Measurements from ENCODE around the gene GOLGA3.
A peak's percentile ranks its signal among the peaks of the same experiment; 100 is the strongest.
"Not testable (repeated sequence)": the region's sequence is repeated elsewhere in the genome, so short reads cannot be mapped to it uniquely, and the experiment has no call there.

The GOLGA3 gene

DNA sequence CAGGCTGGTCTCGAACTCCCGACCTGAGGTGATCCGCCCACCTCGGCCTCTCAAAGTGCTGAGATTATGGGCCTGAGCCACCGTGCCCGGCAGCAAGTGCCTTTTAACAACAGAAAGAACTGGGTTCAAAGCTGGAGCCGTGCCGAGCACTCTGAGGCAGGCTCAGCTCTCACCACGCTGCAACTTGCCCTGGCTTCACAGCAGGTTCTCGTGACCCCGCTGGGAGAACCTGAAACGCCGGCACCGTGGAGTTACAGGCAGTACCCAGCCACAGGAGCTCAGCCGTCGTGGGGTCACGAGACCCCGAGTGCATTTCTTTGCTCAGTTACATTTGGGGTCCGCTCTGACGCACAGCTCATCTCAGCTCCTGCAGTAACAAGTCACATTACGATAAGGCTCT is 14.4 kb downstream of the GOLGA3 start:
- TF ChIP-seq JUND (IDR thresholded peaks at IDR 0.05; ENCODE audit: low read depth) = no peak
- in situ Hi-C loops (cut with HindIII; ENCODE audit: low pct_unique_long_range_greater_than_20kb, low sequenced_read_pairs) = no loop called here
- no peak for DNase-seq (ENCODE audit: low read depth in 1 of 2, low spot score in 1 of 2)

GRCh38 chr12:132813443-132813842 is 15.2 kb downstream of the GOLGA3 start:
- DNase-seq (ENCODE audit: low read depth in 1 of 2, low spot score in 1 of 2) = no peak
- no peak for TF ChIP-seq JUND (IDR thresholded peaks at IDR 0.05; ENCODE audit: low read depth)
- in situ Hi-C loops (cut with HindIII; ENCODE audit: low pct_unique_long_range_greater_than_20kb, low sequenced_read_pairs) = no loop called here

GRCh38 chr12:132812631-132813305 is 15.9 kb downstream of the GOLGA3 start:
- DNase-seq (ENCODE audit: low read depth in 1 of 2, low spot score in 1 of 2) = no peak
- TF ChIP-seq JUND (IDR thresholded peaks at IDR 0.05; ENCODE audit: low read depth) = no peak
- in situ Hi-C loops (cut with HindIII; ENCODE audit: low pct_unique_long_range_greater_than_20kb, low sequenced_read_pairs) = no loop called here

DNA sequence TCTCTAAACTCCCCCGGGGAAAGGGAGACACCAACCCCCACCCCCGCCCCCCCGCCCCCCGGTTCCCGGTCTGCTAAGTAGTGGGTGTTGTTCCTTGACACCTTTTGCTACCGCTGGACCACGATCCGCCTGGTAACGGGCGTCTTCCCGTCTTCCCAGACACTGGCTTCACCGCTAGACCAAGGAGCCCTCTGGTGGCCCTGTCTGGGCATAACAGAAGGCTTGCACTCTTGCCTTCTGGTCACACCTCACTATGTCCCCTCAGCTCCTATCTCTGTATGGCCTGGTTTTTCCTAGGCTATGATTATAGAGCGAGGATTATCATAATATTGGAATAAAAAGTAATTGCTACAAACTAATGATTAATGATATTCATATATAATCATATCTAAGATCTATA is 19.3 kb downstream of the GOLGA3 start:
- peak in 1 of 2 experiments; percentile 78 for DNase-seq (ENCODE audit: low read depth in 1 of 2, low spot score in 1 of 2)
- in situ Hi-C loops (cut with HindIII; ENCODE audit: low pct_unique_long_range_greater_than_20kb, low sequenced_read_pairs) = not testable (repeated sequence)

GRCh38 chr12:132807295-132808092 is 21.2 kb downstream of the GOLGA3 start:
- no peak for TF ChIP-seq JUND (IDR thresholded peaks at IDR 0.05; ENCODE audit: low read depth)
- in situ Hi-C loops (cut with HindIII; ENCODE audit: low pct_unique_long_range_greater_than_20kb, low sequenced_read_pairs) = no loop called here
- peak in 1 of 2 experiments; percentile 19 for DNase-seq (ENCODE audit: low read depth in 1 of 2, low spot score in 1 of 2)

DNA sequence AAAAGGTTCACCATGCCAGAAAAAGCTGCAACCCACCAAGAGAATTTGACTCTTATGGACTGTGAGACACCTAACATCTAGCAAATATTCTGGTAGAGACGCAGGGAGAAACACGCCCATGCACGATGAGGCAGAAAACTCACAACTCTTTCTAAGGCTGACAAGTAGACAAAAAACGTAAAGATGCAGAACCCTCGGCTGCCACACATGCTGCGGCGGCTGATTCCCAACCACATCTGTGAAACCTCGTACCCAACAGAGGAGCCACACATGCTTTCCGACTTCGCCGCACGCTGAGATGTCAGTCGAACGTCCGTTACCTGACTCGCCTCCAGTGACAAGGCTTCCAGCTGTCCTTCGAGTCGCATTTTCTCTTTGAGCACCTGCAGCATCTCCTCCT is 21.8 kb downstream of the GOLGA3 start:
- DNase-seq (ENCODE audit: low read depth in 1 of 2, low spot score in 1 of 2) = no peak
- in situ Hi-C loops (cut with HindIII; ENCODE audit: low pct_unique_long_range_greater_than_20kb, low sequenced_read_pairs) = no loop called here

DNA sequence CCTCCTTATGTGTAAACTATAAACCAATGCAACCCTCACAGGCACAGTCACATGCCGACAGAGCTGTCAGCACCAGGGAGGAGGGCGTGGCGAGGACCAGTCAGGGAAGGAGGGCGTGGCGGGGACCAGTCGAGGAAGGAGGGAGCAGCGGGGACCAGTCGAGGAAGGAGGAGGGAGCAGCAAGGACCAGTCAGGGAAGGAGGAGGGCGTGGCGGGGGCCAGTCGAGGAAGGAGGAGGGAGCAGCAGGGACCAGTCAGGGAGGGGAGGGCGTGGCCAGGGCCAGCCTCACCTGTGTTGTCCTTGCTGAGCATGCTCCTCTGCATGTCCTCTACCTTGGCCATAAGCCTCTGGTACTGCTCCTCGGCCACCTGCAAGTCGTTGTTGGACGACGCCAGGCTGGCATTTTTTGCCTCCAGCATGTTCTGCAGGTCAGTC is 24.2 kb downstream of the GOLGA3 start:
- DNase-seq (ENCODE audit: low read depth in 1 of 2, low spot score in 1 of 2) = peak; percentile 93 to 98
- no peak for TF ChIP-seq JUND (IDR thresholded peaks at IDR 0.05; ENCODE audit: low read depth)
- in situ Hi-C loops (cut with HindIII; ENCODE audit: low pct_unique_long_range_greater_than_20kb, low sequenced_read_pairs) = no loop called here

More for the DNA sequence above, 21.8 kb downstream of the GOLGA3 start:
- TF ChIP-seq JUND (IDR thresholded peaks at IDR 0.05; ENCODE audit: low read depth) = no peak

- DNase-seq (ENCODE audit: low read depth in 1 of 2, low spot score in 1 of 2) = no peak
- in situ Hi-C loops (cut with HindIII; ENCODE audit: low pct_unique_long_range_greater_than_20kb, low sequenced_read_pairs) = no loop called here
- TF ChIP-seq JUND (IDR thresholded peaks at IDR 0.05; ENCODE audit: low read depth) = no peak
Measured at GRCh38 chr12:132803888-132804287, 24.8 kb downstream of the GOLGA3 start.

DNA sequence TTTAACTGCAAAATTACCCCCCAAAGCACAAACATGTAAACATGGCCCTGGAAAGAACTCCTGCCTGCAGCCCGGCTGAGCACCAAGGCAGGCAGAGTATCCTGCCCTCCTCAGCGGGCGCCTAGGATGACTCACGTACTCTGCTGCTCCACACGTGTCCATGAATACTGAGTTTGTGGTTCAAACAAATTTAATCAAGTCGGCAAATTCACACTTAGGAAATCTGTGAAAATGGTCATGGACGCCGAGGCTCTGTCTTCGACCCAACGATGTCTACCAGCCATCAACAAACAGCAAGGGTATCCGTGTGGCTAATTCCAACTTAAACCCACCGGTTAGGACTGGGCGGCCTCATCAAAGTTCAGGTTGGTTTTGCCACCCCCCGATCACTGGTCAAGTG is 25.5 kb downstream of the GOLGA3 start:
- in situ Hi-C loops (cut with HindIII; ENCODE audit: low pct_unique_long_range_greater_than_20kb, low sequenced_read_pairs) = no loop called here
- TF ChIP-seq JUND (IDR thresholded peaks at IDR 0.05; ENCODE audit: low read depth) = no peak
- no peak for DNase-seq (ENCODE audit: low read depth in 1 of 2, low spot score in 1 of 2)

DNA sequence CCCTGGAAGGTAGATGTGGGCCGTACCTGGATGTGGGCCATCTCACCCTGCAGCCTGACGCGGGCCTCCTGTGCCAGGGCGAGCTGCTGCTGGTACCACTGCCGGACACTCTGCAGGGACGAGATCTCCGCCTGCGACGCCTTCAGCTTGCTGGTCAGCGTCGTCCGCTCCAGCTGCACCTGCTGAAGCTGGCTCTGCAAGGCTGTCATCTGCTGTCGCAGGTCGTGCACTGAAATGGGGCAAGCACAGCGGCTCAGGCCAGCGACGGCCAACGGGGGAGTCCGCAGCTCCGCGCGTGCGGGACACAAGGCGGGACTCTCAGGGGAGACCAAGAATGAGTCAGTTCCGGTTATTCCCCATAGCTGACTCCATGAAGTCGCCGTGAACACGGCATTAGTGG is 26.9 kb downstream of the GOLGA3 start:
- in situ Hi-C loops (cut with HindIII; ENCODE audit: low pct_unique_long_range_greater_than_20kb, low sequenced_read_pairs) = no loop called here
- no peak for TF ChIP-seq JUND (IDR thresholded peaks at IDR 0.05; ENCODE audit: low read depth)
- DNase-seq (ENCODE audit: low read depth in 1 of 2, low spot score in 1 of 2) = no peak

DNA sequence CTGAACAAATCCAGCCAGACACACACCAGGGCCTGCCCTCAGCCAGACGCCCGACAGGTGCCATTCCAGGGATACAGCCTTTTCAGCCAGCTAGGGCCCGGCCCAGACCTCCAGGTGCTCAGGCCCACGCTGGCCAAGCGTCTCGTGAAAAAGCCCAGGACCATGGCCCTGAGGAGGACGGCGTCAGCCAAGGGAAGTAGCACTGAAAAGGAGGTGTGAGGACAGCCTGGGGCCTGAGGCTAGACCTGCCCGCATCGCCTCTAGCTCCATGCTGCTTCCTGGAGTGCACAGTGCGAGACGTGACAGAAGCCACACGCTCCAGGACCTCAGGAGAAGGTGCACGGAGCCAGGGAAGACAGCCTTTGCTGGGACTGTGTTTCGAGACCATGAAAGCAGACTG is 29.8 kb downstream of the GOLGA3 start:
- in situ Hi-C loops (cut with HindIII; ENCODE audit: low pct_unique_long_range_greater_than_20kb, low sequenced_read_pairs) = no loop called here
- TF ChIP-seq JUND (IDR thresholded peaks at IDR 0.05; ENCODE audit: low read depth) = no peak
- no peak for DNase-seq (ENCODE audit: low read depth in 1 of 2, low spot score in 1 of 2)

DNA sequence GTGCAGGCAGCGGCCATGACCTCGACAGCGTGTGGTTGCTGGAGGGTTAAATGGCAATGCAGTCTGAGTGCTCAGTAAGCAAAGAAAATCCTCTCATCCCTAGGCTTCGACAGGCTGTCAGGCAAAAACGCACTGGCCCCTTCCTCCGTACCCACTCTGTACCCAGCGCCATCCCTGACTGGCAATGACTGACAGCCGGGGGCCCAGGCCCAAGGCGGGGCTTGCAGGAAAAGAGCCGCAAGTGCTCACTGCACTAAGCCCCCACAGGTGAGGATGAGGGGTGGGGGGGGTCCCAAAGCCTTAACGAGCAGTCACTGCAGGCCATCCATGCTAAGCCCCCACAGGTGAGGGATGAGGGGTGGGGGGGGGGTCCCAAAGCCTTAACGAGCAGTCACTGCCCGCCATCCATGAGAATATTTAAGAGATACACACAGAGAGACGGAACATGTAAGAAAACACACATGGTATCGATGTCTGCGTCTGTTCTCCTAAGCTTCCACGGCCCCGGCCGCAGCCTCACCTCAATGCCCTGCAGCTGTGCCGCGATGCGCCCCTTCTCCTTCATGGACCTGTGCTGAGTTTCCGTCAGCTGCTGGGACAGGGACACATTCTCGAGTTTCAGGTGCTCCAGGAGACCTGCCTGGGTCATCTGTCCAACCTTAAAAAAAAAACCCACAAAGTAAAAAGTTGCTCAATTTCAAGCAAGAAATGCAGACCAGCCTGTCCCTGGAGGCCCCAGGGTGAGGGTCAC is 30.7 kb downstream of the GOLGA3 start:
- in situ Hi-C loops (cut with HindIII; ENCODE audit: low pct_unique_long_range_greater_than_20kb, low sequenced_read_pairs) = no loop called here

DNA sequence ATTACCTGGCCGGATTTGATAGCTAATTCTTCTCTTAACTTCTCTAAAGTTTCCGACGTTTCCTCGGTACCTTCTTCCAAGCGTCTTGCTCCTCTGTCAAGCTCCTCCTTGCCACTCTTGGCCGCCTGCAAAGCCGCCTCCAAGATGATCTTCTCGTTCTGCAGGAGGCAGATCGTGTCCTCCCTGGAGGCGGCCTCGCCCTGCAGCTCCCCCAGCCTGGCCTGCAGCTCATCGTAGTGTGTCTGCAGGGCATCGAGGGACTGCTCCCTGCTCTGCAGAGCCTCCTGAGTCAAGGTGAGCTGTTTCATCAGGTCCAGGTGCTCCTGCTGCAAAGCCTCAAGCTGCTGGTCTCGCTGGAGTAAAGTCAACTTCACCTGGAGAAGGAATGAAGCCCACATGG is 32.8 kb downstream of the GOLGA3 start:
- no peak for TF ChIP-seq JUND (IDR thresholded peaks at IDR 0.05; ENCODE audit: low read depth)
- in situ Hi-C loops (cut with HindIII; ENCODE audit: low pct_unique_long_range_greater_than_20kb, low sequenced_read_pairs) = no loop called here
- DNase-seq (ENCODE audit: low read depth in 1 of 2, low spot score in 1 of 2) = no peak

More for the DNA sequence above, 30.7 kb downstream of the GOLGA3 start:
- no peak for DNase-seq (ENCODE audit: low read depth in 1 of 2, low spot score in 1 of 2)
- no peak for TF ChIP-seq JUND (IDR thresholded peaks at IDR 0.05; ENCODE audit: low read depth)

GRCh38 chr12:132791940-132792339 is 36.7 kb downstream of the GOLGA3 start:
- DNase-seq (ENCODE audit: low read depth in 1 of 2, low spot score in 1 of 2); in situ Hi-C loops (cut with HindIII; ENCODE audit: low pct_unique_long_range_greater_than_20kb, low sequenced_read_pairs): not testable (repeated sequence)
